ENCODE measurements around the gene GNLY.

GNLY gene

GRCh38 chr2:85652056-85652455 is 42.1 kb upstream of the GNLY start:
- no peak for TF ChIP-seq NFIC (IDR thresholded peaks at IDR 0.05)
- TF ChIP-seq EP300 (IDR thresholded peaks at IDR 0.05; ENCODE audit: borderline replicate concordance), result no peak
- no peak for TF ChIP-seq ZBTB7A (IDR thresholded peaks at IDR 0.05; ENCODE audit: low read depth)
- no peak for TF ChIP-seq FOXM1 (IDR thresholded peaks at IDR 0.05; ENCODE audit: borderline replicate concordance, low read depth)
- no peak for TF ChIP-seq MAX (IDR thresholded peaks at IDR 0.05)
- TF ChIP-seq REST (IDR thresholded peaks at IDR 0.05; ENCODE audit: low read depth), result no peak
- TF ChIP-seq EGR1 (IDR thresholded peaks at IDR 0.05), result no peak
- TF ChIP-seq TCF12 (IDR thresholded peaks at IDR 0.05; ENCODE audit: low read depth), result no peak
- no peak for TF ChIP-seq YY1 (IDR thresholded peaks at IDR 0.05; ENCODE audit: low read depth)
- no peak for TF ChIP-seq USF1 (IDR thresholded peaks at IDR 0.05)
- TF ChIP-seq CREB1 (IDR thresholded peaks at IDR 0.05; ENCODE audit: low read depth), result no peak
- TF ChIP-seq CEBPB (IDR thresholded peaks at IDR 0.05), result no peak
- no peak for TF ChIP-seq TAF1 (IDR thresholded peaks at IDR 0.05; ENCODE audit: low read depth)
- TF ChIP-seq RAD21 (IDR thresholded peaks at IDR 0.05; ENCODE audit: low read depth), result no peak
- no peak for TF ChIP-seq TEAD4 (IDR thresholded peaks at IDR 0.05)

GRCh38 chr2:85653996-85654395 is 40.2 kb upstream of the GNLY start:
- TF ChIP-seq EGR1 (IDR thresholded peaks at IDR 0.05), result no peak
- TF ChIP-seq TCF12 (IDR thresholded peaks at IDR 0.05; ENCODE audit: low read depth), result no peak
- TF ChIP-seq TAF1 (IDR thresholded peaks at IDR 0.05; ENCODE audit: low read depth), result no peak
- TF ChIP-seq TEAD4 (IDR thresholded peaks at IDR 0.05), result no peak
- TF ChIP-seq CEBPB (IDR thresholded peaks at IDR 0.05), result no peak
- TF ChIP-seq NFIC (IDR thresholded peaks at IDR 0.05), result no peak
- TF ChIP-seq EP300 (IDR thresholded peaks at IDR 0.05; ENCODE audit: borderline replicate concordance), result no peak
- no peak for TF ChIP-seq ZBTB7A (IDR thresholded peaks at IDR 0.05; ENCODE audit: low read depth)
- TF ChIP-seq CREB1 (IDR thresholded peaks at IDR 0.05; ENCODE audit: low read depth), result no peak
- TF ChIP-seq RAD21 (IDR thresholded peaks at IDR 0.05; ENCODE audit: low read depth), result no peak
- no peak for TF ChIP-seq USF1 (IDR thresholded peaks at IDR 0.05)
- no peak for TF ChIP-seq MAX (IDR thresholded peaks at IDR 0.05)
- no peak for TF ChIP-seq YY1 (IDR thresholded peaks at IDR 0.05; ENCODE audit: low read depth)
- TF ChIP-seq FOXM1 (IDR thresholded peaks at IDR 0.05; ENCODE audit: borderline replicate concordance, low read depth), result no peak
- TF ChIP-seq REST (IDR thresholded peaks at IDR 0.05; ENCODE audit: low read depth), result no peak

- TF ChIP-seq TEAD4 (IDR thresholded peaks at IDR 0.05) (no peak), MAX (IDR thresholded peaks at IDR 0.05) (no peak), TCF12 (IDR thresholded peaks at IDR 0.05; ENCODE audit: low read depth) (no peak), TAF1 (IDR thresholded peaks at IDR 0.05; ENCODE audit: low read depth) (no peak), EP300 (IDR thresholded peaks at IDR 0.05; ENCODE audit: borderline replicate concordance) (no peak), YY1 (IDR thresholded peaks at IDR 0.05; ENCODE audit: low read depth) (no peak), REST (IDR thresholded peaks at IDR 0.05; ENCODE audit: low read depth) (no peak), CEBPB (IDR thresholded peaks at IDR 0.05) (no peak), NFIC (IDR thresholded peaks at IDR 0.05) (no peak), FOXM1 (IDR thresholded peaks at IDR 0.05; ENCODE audit: borderline replicate concordance, low read depth) (no peak), USF1 (IDR thresholded peaks at IDR 0.05) (no peak), ZBTB7A (IDR thresholded peaks at IDR 0.05; ENCODE audit: low read depth) (no peak), RAD21 (IDR thresholded peaks at IDR 0.05; ENCODE audit: low read depth) (no peak), EGR1 (IDR thresholded peaks at IDR 0.05) (no peak), CREB1 (IDR thresholded peaks at IDR 0.05; ENCODE audit: low read depth) (no peak)
Measured at GRCh38 chr2:85655961-85656417, 38.2 kb upstream of the GNLY start.

Measured in Ishikawa (cell line).